ENCODE measurements around the gene OR2V1. TPM values are rescaled to one million over a fixed set of nuclear protein-coding genes. Genes with fewer than 3 reads are reported as not detected.

OR2V1 gene
- polyA plus RNA-seq, 10 donors, result not detected

Other genes with a start within 250 kb of the OR2V1 start
- gene BTNL8, start 232.0 kb downstream of the OR2V1 start, polyA plus RNA-seq (ENCODE audit: insufficient read length in 10 of 10), result under 1 TPM in 4 of 10 donors, not detected in 6; 0.10 to 0.31 (median 0.16) TPM
- under 1 TPM in 1 of 10 donors, not detected in 9; 0.09 TPM for gene BTNL3, start 142.3 kb downstream of the OR2V1 start, polyA plus RNA-seq (ENCODE audit: insufficient read length in 10 of 10)
- gene BTNL9, start 90.9 kb downstream of the OR2V1 start, polyA plus RNA-seq (ENCODE audit: insufficient read length in 10 of 10), result 10 to 100 TPM in 6 of 10 donors, 1 to 10 TPM in 4; 6.6 to 34.0 (median 10.9) TPM
- under 1 TPM in 1 of 10 donors, not detected in 9; 0.06 TPM for gene OR2V2, start 16.4 kb upstream of the OR2V1 start, polyA plus RNA-seq (ENCODE audit: insufficient read length in 10 of 10)
- 10 to 100 TPM in 7 of 10 donors, 1 to 10 TPM in 3; 5.8 to 21.7 (median 12.3) TPM for gene TRIM7, start 74.0 kb upstream of the OR2V1 start, polyA plus RNA-seq (ENCODE audit: insufficient read length in 10 of 10)
- gene TRIM41, start 92.1 kb upstream of the OR2V1 start, polyA plus RNA-seq (ENCODE audit: insufficient read length in 10 of 10), result 10 to 100 TPM; 14.6 to 20.0 (median 17.3) TPM
- gene RACK1, start 112.7 kb upstream of the OR2V1 start, polyA plus RNA-seq (ENCODE audit: insufficient read length in 10 of 10), result 1,000 to 10,000 TPM; 2,600 to 3,447 (median 3,231) TPM
- 10 to 100 TPM in 7 of 10 donors, 1 to 10 TPM in 3; 7.9 to 28.1 (median 11.3) TPM for gene TRIM52, start 130.0 kb upstream of the OR2V1 start, polyA plus RNA-seq (ENCODE audit: insufficient read length in 10 of 10)
- not detected for gene OR4F3, start 236.1 kb upstream of the OR2V1 start, polyA plus RNA-seq (ENCODE audit: insufficient read length in 10 of 10)

Measured in muscle of back (tissue), 10 donors.